H54 (cell line): ENCODE data around the gene PCSK5.

Experiments
- DNase-seq: peaks from one replicate; pipeline ENCODE4 v3.0.0; 2011; ENCODE audit warnings: low spot score, mixed read lengths; ENCODE audit not compliant: insufficient read length
- FAIRE-seq: peaks from 3 replicates; lab custom pipeline; 2011; peaks lifted over from hg19 to GRCh38; lab: Jason Lieb, UNC
- POLR2A ChIP-seq: IDR thresholded peaks from 2 replicates; pipeline ENCODE4 v1.6.1; 2011; ENCODE audit warnings: low read depth, mild to moderate bottlenecking, low read length

The PCSK5 gene

GRCh38 chr9:76004526-76004925 lies 114.1 kb downstream of the PCSK5 start:
- DNase-seq: no peak
- no peak for FAIRE-seq
- no peak for TF ChIP-seq POLR2A

DNA sequence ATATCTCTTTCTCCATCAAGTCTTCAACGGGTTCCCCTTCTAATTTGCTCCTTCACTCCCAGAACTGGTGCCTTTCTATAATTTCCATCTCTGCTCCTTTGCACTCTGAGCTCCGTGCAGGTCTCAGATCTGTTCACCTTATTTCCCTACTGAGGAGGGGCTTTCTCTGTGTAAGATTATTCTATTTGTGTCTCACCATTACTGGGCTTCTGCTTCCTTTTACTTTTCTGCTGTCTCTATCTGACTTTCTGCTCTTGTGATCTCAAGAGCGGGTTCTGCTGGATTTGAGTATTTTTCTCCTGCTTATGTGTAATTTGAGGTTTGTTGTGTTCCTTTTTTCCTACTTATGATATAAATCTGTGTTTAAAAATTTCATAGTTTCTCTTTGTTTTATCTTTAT lies 117.5 kb downstream of the PCSK5 start:
- DNase-seq (no peak), FAIRE-seq (no peak)
- TF ChIP-seq POLR2A: no peak

GRCh38 chr9:76013809-76014208 lies 123.3 kb downstream of the PCSK5 start:
- no peak for TF ChIP-seq POLR2A
- no peak for FAIRE-seq
- no peak for DNase-seq

DNA sequence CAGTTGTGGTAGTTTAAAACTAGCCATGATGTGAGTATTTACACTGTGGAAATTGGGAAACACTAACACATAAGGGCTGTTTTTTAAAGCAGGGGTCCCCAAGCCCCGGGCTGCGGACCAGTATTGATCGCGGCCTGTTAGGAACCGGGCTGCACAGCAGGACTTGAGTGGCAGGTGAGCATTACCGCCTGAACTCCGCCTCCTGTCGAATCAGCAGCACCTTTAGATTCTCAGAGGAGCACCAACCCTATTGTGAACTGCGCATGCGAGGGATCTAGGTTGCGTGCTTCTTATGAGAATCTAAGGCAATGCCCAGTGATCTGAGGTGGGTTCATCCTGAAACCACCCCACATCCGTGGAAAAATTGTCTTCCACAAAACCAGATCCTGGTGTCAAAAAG lies 127.8 kb downstream of the PCSK5 start:
- TF ChIP-seq POLR2A: no peak
- DNase-seq: no peak
- FAIRE-seq: no peak

- no peak for TF ChIP-seq POLR2A
- DNase-seq: no peak
- FAIRE-seq: no peak
These were observed 128.3 kb downstream of the PCSK5 start for GRCh38 chr9:76018761-76019160.

DNA sequence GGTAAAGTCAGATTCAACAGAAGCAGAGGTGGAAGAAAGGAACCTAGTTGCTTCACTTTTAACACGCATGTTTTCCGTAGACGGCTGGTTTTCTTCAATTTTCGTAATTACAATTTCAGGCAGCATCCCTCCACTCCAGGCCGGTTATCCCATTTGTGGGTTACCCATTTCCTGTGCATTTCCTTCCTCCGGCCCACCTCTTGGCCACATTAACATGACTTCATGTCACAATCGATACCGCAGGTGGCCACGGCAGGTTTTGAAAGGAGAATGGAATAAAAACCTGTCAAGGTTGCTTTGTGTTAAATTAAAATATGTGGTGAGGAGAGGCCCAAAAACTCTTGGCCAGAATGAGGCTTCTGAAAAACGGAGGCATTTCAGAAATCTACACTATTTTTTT lies 130.2 kb downstream of the PCSK5 start:
- no peak for TF ChIP-seq POLR2A
- FAIRE-seq (no peak), DNase-seq (no peak)

- no peak for TF ChIP-seq POLR2A
- DNase-seq (no peak), FAIRE-seq (no peak)
These were observed 131.8 kb downstream of the PCSK5 start for GRCh38 chr9:76022317-76022716.

GRCh38 chr9:76023715-76024195 lies 133.3 kb downstream of the PCSK5 start:
- FAIRE-seq (no peak), DNase-seq (no peak)
- TF ChIP-seq POLR2A: no peak

- TF ChIP-seq POLR2A: no peak
- DNase-seq (no peak), FAIRE-seq (no peak)
These were observed 134.8 kb downstream of the PCSK5 start for GRCh38 chr9:76025286-76025685.

GRCh38 chr9:76026796-76027195 lies 136.3 kb downstream of the PCSK5 start:
- DNase-seq: no peak
- no peak for FAIRE-seq
- TF ChIP-seq POLR2A: no peak

GRCh38 chr9:76027416-76027815 lies 136.9 kb downstream of the PCSK5 start:
- DNase-seq (no peak), FAIRE-seq (no peak)
- TF ChIP-seq POLR2A: no peak

- no peak for TF ChIP-seq POLR2A
- DNase-seq: no peak
- FAIRE-seq: no peak
These were observed 137.4 kb downstream of the PCSK5 start for GRCh38 chr9:76027861-76028260.

DNA sequence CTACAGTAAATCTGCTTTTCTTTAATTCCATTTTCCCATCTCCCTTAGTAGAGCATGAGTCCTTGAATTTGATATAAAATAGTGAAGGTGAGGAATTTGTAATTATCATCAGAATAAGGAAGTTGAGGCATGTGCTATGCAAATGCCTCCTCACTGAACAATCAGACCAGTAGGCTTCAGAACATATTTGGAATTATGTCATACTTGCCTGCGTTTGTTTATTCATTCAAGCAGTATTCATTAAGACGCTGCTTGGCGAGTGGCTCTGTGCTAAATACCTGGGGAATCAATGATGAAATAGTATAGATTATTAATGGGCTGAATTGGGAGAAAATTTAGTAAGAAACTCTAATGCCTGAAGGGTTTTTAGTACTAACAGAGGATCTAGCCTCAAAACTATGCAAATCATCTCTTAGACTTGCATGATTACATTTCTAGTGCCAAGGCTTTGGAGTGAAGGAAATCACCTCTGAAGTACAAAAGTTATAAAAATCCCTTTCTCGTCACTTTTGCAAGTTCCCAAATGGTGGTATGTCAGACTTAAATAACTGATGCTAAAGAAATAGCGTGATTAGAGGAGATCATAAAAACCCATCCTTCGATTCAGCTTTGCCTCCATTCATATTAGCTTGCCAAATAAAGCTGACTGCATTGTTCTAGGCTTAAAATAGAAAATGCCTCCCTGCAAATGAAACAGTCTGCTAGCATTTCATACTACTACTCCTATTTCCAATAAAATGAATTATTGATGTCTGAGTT lies 141.7 kb downstream of the PCSK5 start:
- FAIRE-seq: no peak
- no peak for DNase-seq
- no peak for TF ChIP-seq POLR2A

DNA sequence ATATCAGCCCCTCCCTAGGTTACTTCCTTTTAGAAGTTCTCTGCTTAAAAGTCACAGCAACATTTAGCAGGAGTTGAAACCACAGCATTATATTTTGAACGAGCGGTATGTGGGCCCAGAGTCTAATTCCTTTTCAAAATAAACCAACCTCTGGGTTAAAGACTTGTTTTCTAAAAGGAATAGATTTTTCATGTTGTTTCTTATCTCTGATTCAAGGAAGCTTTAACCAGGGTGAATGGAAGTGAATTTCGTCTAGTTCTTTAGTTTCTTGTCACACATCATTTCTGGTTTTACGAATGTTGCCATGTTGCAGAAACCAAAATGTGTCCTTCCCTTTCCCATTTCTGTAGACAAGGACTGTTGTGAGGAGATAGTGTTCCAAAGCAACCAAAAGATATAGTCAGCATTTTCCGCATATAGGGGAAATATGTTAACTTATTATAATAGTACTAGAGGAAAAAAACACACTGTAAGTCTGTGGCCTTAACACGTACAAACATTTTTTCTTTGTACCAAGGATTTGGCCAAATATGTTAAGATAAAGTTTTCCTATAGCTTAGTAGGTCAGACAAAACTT lies 142.4 kb downstream of the PCSK5 start:
- DNase-seq (no peak), FAIRE-seq (no peak)
- TF ChIP-seq POLR2A: no peak

GRCh38 chr9:76034049-76034448 lies 143.6 kb downstream of the PCSK5 start:
- TF ChIP-seq POLR2A: no peak
- DNase-seq (no peak), FAIRE-seq (no peak)

DNA sequence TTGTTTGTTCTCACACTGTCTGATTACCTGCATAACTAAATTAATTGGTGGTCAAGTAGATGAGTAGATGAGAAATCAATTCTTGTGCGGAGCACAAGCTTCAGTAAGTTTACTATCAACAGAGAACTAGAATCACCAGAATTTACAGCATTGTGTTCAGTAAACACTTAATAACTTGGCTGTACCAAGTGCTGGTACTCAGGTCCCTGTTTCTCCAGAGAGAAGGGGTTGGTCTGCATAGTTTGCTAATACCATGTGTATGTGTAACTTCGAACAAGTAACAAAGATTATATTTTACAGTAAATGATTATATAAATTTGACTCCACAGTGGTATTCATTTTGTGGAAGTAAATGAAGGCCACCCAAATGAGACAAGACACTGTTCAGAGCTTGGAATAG lies 146.3 kb downstream of the PCSK5 start:
- FAIRE-seq (no peak), DNase-seq (no peak)
- no peak for TF ChIP-seq POLR2A
